ENCODE measurements around the gene DISP1. TPM values are rescaled to one million over a fixed set of nuclear protein-coding genes. Genes with fewer than 3 reads are reported as not detected.

The DISP1 gene
- total and polyA plus RNA-seq, 2 experiments from 2014 or later = 2.4 to 4.4 TPM

DNA sequence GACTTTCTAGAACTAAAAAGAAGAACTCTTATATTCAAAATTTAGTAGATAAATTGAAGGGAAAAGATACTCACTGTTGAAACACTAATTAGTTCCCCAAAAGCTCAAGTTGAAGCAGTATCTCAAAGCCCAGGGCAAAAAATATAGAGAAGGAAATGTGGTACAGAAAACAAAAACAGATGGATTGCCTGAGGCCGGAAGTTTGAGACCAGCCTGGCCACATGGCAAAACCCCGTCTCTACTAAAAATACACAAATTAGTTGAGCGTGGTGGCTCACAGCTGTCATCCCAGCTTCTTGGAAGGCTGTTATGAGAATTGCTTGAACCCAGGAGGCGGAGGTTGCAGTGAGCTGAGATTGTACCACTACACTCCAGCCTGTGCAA is 41.9 kb upstream of the DISP1 start:
- peaks cover 15% of the 10 kb centered on the region; the same call in 2 of the 3 replicates for H3K36me3 Mint-ChIP-seq (ENCODE audit: low read depth)
- Histone ChIP-seq H3K36me3 (ENCODE audit: insufficient read depth) (peaks cover 4% of the 10 kb centered on the region; the same call in 1 of the 2 replicates), H3K79me2 (replicated peaks; ENCODE audit: insufficient read depth) (no peaks in the 10 kb centered on the region), H4K20me1 (replicated peaks; ENCODE audit: insufficient read depth) (no peaks in the 10 kb centered on the region), H3K4me2 (no peak overlapping the region), H3K27me3 (ENCODE audit: insufficient read depth) (no peaks in the 10 kb centered on the region), H3K4me1 (ENCODE audit: insufficient read depth) (no peaks in the 10 kb centered on the region), H3K27ac (ENCODE audit: low read depth) (no peak overlapping the region), H2AFZ (peak overlapping the region; percentile 5; the same call in 1 of the 2 replicates), H3K4me3 (no peak overlapping the region), H3K9me2 (ENCODE audit: insufficient read depth) (peaks cover 2% of the 10 kb centered on the region; the same call in 1 of the 2 replicates), H3F3A (replicated peaks; ENCODE audit: low read depth) (no peaks in the 10 kb centered on the region)
- no peak overlapping the region for H3K27ac Mint-ChIP-seq
- H3K4me3 Mint-ChIP-seq = no peak overlapping the region
- peaks cover 3% of the 10 kb centered on the region for H3K27me3 Mint-ChIP-seq (ENCODE audit: insufficient read depth, low read depth, poor library complexity)
- H3K9me3 Mint-ChIP-seq = peaks cover 24% of the 10 kb centered on the region
- H3K4me1 Mint-ChIP-seq = no peaks in the 10 kb centered on the region
- DNase-seq (ENCODE audit: low spot score) (no peak), ATAC-seq (no peak)
- TF ChIP-seq EZH2 (IDR thresholded peaks at IDR 0.05; ENCODE audit: low read depth, unreplicated experiment) (no peak), ETS1 (IDR thresholded peaks at IDR 0.05) (no peak), ZNF114 (CRISPR knock-in tag; IDR thresholded peaks at IDR 0.05) (no peak), STAT1 (IDR thresholded peaks at IDR 0.05; ENCODE audit: unreplicated experiment) (no peak), JUNB (IDR thresholded peaks at IDR 0.05; ENCODE audit: unreplicated experiment) (no peak), POLR2AphosphoS5 (IDR thresholded peaks at IDR 0.05; ENCODE audit: low read depth) (no peak), NANOG (IDR thresholded peaks at IDR 0.05; ENCODE audit: borderline replicate concordance) (no peak), ZNF331 (CRISPR knock-in tag; IDR thresholded peaks at IDR 0.05; ENCODE audit: low read depth) (no peak), CREB1 (CRISPR knock-in tag; IDR thresholded peaks at IDR 0.05; ENCODE audit: low read depth) (no peak), EZH2phosphoT487 (IDR thresholded peaks at IDR 0.05; ENCODE audit: unreplicated experiment) (no peak)
- TF ChIP-seq, protein P1, sequence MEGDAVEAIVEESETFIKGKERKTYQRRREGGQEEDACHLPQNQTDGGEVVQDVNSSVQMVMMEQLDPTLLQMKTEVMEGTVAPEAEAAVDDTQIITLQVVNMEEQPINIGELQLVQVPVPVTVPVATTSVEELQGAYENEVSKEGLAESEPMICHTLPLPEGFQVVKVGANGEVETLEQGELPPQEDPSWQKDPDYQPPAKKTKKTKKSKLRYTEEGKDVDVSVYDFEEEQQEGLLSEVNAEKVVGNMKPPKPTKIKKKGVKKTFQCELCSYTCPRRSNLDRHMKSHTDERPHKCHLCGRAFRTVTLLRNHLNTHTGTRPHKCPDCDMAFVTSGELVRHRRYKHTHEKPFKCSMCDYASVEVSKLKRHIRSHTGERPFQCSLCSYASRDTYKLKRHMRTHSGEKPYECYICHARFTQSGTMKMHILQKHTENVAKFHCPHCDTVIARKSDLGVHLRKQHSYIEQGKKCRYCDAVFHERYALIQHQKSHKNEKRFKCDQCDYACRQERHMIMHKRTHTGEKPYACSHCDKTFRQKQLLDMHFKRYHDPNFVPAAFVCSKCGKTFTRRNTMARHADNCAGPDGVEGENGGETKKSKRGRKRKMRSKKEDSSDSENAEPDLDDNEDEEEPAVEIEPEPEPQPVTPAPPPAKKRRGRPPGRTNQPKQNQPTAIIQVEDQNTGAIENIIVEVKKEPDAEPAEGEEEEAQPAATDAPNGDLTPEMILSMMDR (conservative IDR thresholded peaks at IDR 0.05; ENCODE audit: low read depth in 2 of 2) = no peak
- TF ChIP-seq, protein P2, sequence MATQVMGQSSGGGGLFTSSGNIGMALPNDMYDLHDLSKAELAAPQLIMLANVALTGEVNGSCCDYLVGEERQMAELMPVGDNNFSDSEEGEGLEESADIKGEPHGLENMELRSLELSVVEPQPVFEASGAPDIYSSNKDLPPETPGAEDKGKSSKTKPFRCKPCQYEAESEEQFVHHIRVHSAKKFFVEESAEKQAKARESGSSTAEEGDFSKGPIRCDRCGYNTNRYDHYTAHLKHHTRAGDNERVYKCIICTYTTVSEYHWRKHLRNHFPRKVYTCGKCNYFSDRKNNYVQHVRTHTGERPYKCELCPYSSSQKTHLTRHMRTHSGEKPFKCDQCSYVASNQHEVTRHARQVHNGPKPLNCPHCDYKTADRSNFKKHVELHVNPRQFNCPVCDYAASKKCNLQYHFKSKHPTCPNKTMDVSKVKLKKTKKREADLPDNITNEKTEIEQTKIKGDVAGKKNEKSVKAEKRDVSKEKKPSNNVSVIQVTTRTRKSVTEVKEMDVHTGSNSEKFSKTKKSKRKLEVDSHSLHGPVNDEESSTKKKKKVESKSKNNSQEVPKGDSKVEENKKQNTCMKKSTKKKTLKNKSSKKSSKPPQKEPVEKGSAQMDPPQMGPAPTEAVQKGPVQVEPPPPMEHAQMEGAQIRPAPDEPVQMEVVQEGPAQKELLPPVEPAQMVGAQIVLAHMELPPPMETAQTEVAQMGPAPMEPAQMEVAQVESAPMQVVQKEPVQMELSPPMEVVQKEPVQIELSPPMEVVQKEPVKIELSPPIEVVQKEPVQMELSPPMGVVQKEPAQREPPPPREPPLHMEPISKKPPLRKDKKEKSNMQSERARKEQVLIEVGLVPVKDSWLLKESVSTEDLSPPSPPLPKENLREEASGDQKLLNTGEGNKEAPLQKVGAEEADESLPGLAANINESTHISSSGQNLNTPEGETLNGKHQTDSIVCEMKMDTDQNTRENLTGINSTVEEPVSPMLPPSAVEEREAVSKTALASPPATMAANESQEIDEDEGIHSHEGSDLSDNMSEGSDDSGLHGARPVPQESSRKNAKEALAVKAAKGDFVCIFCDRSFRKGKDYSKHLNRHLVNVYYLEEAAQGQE (IDR thresholded peaks at IDR 0.05; ENCODE audit: unreplicated experiment) = no peak
- TF ChIP-seq, protein P3, sequence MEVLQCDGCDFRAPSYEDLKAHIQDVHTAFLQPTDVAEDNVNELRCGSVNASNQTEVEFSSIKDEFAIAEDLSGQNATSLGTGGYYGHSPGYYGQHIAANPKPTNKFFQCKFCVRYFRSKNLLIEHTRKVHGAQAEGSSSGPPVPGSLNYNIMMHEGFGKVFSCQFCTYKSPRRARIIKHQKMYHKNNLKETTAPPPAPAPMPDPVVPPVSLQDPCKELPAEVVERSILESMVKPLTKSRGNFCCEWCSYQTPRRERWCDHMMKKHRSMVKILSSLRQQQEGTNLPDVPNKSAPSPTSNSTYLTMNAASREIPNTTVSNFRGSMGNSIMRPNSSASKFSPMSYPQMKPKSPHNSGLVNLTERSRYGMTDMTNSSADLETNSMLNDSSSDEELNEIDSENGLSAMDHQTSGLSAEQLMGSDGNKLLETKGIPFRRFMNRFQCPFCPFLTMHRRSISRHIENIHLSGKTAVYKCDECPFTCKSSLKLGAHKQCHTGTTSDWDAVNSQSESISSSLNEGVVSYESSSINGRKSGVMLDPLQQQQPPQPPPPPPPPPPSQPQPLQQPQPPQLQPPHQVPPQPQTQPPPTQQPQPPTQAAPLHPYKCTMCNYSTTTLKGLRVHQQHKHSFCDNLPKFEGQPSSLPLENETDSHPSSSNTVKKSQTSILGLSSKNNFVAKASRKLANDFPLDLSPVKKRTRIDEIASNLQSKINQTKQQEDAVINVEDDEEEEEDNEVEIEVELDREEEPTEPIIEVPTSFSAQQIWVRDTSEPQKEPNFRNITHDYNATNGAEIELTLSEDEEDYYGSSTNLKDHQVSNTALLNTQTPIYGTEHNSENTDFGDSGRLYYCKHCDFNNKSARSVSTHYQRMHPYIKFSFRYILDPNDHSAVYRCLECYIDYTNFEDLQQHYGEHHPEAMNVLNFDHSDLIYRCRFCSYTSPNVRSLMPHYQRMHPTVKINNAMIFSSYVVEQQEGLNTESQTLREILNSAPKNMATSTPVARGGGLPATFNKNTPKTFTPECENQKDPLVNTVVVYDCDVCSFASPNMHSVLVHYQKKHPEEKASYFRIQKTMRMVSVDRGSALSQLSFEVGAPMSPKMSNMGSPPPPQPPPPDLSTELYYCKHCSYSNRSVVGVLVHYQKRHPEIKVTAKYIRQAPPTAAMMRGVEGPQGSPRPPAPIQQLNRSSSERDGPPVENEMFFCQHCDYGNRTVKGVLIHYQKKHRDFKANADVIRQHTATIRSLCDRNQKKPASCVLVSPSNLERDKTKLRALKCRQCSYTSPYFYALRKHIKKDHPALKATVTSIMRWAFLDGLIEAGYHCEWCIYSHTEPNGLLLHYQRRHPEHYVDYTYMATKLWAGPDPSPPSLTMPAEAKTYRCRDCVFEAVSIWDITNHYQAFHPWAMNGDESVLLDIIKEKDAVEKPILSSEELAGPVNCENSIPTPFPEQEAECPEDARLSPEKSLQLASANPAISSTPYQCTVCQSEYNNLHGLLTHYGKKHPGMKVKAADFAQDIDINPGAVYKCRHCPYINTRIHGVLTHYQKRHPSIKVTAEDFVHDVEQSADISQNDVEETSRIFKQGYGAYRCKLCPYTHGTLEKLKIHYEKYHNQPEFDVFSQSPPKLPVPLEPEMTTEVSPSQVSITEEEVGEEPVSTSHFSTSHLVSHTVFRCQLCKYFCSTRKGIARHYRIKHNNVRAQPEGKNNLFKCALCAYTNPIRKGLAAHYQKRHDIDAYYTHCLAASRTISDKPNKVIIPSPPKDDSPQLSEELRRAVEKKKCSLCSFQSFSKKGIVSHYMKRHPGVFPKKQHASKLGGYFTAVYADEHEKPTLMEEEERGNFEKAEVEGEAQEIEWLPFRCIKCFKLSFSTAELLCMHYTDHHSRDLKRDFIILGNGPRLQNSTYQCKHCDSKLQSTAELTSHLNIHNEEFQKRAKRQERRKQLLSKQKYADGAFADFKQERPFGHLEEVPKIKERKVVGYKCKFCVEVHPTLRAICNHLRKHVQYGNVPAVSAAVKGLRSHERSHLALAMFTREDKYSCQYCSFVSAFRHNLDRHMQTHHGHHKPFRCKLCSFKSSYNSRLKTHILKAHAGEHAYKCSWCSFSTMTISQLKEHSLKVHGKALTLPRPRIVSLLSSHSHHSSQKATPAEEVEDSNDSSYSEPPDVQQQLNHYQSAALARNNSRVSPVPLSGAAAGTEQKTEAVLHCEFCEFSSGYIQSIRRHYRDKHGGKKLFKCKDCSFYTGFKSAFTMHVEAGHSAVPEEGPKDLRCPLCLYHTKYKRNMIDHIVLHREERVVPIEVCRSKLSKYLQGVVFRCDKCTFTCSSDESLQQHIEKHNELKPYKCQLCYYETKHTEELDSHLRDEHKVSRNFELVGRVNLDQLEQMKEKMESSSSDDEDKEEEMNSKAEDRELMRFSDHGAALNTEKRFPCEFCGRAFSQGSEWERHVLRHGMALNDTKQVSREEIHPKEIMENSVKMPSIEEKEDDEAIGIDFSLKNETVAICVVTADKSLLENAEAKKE (CRISPR knock-in tag; IDR thresholded peaks at IDR 0.05) = no peak
